Measurements from ENCODE around the gene STON2. TPM values are rescaled to one million over a fixed set of nuclear protein-coding genes. Genes with fewer than 3 reads are reported as not detected.

STON2 gene
- total RNA-seq, 2 experiments from 2014 or later, result 0.58 TPM; not detected in 1

DNA sequence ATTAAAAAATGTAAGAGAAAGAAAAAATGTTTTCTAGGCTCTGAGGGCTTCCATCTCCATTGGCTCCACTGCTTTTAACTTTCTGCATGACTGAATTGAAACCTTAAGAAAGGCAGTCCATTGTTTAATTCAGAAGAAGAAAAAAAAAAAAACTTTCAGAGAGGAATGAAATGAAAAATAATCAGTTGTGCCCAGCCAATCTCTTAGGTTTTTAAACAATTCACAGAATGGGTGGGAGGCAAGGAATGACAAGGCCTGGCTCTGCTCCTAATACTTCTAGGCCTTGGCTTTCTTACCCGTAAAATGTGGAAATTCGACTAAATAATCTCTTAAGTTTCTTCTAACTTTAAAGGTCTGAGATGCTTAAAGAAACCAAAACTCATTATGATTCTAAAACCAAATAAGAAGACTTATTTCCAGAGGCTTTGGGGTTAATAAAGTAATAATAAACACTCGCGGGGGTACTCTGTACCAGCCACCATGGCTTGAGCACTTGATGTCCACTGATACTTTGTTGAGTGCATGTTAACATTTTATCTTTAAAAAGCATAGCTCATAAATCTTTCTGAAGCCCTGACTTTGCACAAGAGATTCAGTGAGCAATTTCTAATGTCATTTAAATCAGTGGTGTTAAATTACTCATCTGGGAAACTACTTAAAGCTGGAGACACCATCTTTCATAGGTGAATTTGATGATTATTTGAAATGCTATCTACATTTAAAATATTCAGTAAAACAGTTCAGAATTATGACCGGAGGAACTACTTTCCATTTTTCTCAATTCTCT is 49.6 kb downstream of the STON2 start:
- Mint-ChIP-seq H3K9me3 (peaks cover 6% of the 10 kb centered on the region), H3K27ac (no peak overlapping the region), H3K27me3 (peaks cover 2% of the 10 kb centered on the region), H3K36me3 (ENCODE audit: low read depth) (no peaks in the 10 kb centered on the region), H3K4me1 (ENCODE audit: low read depth) (no peaks in the 10 kb centered on the region), H3K4me3 (no peak overlapping the region)
- intact Hi-C loops (cut with micrococcal nuclease), result no loop called here
- ChIA-PET CTCF (no interaction called here), POLR2A (no interaction called here)
- ATAC-seq (no peak), DNase-seq (no peak)
- TF ChIP-seq, protein P1, sequence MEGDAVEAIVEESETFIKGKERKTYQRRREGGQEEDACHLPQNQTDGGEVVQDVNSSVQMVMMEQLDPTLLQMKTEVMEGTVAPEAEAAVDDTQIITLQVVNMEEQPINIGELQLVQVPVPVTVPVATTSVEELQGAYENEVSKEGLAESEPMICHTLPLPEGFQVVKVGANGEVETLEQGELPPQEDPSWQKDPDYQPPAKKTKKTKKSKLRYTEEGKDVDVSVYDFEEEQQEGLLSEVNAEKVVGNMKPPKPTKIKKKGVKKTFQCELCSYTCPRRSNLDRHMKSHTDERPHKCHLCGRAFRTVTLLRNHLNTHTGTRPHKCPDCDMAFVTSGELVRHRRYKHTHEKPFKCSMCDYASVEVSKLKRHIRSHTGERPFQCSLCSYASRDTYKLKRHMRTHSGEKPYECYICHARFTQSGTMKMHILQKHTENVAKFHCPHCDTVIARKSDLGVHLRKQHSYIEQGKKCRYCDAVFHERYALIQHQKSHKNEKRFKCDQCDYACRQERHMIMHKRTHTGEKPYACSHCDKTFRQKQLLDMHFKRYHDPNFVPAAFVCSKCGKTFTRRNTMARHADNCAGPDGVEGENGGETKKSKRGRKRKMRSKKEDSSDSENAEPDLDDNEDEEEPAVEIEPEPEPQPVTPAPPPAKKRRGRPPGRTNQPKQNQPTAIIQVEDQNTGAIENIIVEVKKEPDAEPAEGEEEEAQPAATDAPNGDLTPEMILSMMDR (IDR thresholded peaks at IDR 0.05), result no peak

DNA sequence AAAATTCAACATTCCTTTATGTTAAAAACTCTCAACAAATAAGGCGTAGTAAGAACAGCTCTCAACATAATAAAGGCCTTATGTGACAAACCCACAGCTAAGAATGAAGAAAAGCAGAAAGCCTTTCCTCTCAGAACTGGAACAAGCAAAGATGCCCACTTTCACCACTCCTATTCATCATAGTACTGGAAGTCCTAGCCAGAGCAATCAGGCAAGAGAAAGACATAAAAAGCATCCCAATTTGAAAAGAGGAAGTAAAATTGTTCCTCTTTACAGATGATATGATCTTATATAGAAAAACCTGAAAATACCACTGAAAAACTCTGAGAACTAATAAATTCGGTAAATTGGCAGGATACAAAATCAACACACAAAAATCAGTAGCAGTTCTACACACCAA is 52.1 kb downstream of the STON2 start:
- Mint-ChIP-seq H3K9me3 (no peaks in the 10 kb centered on the region), H3K27ac (no peak overlapping the region), H3K36me3 (ENCODE audit: low read depth) (no peaks in the 10 kb centered on the region), H3K4me1 (ENCODE audit: low read depth) (no peaks in the 10 kb centered on the region), H3K4me3 (no peak overlapping the region), H3K27me3 (peaks cover 2% of the 10 kb centered on the region)
- DNase-seq (no peak), ATAC-seq (no peak)
- CTCF ChIA-PET, result no interaction called here
- TF ChIP-seq, protein P1 (IDR thresholded peaks at IDR 0.05), result no peak
- intact Hi-C loops (cut with micrococcal nuclease), result no loop called here
- POLR2A ChIA-PET, result no interaction called here

DNA sequence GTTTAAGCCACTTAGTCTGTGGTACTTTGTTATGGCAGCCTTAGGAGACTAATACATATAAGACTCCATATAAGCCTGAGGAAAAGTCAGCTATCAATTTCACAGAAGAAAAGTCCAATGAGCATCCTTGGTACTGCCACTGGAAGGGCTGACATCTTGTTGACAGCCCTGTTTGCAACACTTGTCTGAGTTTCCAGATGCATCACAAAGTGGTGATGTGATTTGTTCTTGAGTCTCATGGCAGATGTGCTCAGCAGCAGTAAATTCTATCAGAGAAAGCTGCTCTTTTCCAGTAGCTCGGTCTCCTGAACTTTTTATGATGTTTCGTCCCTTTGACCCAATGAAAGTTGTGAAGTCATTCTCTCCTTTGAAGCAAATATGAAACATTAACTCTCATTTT is 54.3 kb downstream of the STON2 start:
- DNase-seq, result no peak
- ChIA-PET CTCF (interaction anchor here (1.3 kb wide), 1 partner anchor 75 kb away, joined by 3 read pairs; no protein-coding TSS in a partner anchor), POLR2A (no interaction called here)
- no peaks in the 10 kb centered on the region for H3K36me3 Mint-ChIP-seq (ENCODE audit: low read depth)
- no peak overlapping the region for H3K4me3 Mint-ChIP-seq
- H3K27me3 Mint-ChIP-seq, result peaks cover 2% of the 10 kb centered on the region
- TF ChIP-seq, protein P1 (IDR thresholded peaks at IDR 0.05), result no peak
- no peaks in the 10 kb centered on the region for H3K9me3 Mint-ChIP-seq
- intact Hi-C loops (cut with micrococcal nuclease), result no loop called here
- ATAC-seq, result no peak
- H3K27ac Mint-ChIP-seq, result no peak overlapping the region
- no peaks in the 10 kb centered on the region for H3K4me1 Mint-ChIP-seq (ENCODE audit: low read depth)

DNA sequence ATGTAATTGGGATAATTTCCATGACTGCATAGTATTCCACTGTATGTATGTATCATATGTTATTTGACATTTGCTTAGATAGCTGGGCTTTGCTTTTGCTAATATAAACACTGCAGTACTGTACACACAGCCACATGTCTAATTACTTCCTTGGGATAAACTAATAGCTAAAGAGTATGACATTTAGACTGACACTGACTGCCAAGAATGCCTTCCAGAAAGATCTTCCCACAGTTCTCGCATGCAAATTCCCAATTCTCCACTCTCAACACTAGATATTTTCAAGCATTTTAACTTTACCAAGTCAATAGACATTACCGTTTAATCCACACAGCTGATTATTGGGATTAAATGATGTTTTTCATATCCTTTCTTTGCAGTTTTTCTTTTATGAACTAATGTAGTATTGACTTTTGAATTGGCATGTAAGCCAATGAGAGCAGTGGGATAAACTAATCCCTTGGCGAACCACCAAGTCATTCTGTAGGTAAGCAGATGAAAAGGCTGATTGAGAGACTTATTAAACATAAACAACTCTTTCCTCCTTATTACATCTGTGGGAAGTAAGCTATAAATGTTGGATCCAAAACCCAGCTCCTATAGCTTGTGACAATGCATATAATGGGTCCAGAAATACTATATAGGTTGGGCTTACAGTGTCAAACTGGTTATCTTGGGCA is 55.5 kb downstream of the STON2 start:
- H3K9me3 Mint-ChIP-seq, result no peaks in the 10 kb centered on the region
- intact Hi-C loops (cut with micrococcal nuclease), result no loop called here
- CTCF ChIA-PET, result no interaction called here

More for the DNA sequence above, 55.5 kb downstream of the STON2 start:
- Mint-ChIP-seq H3K36me3 (ENCODE audit: low read depth) (no peaks in the 10 kb centered on the region), H3K27ac (no peak overlapping the region), H3K27me3 (peaks cover 2% of the 10 kb centered on the region), H3K4me3 (no peak overlapping the region), H3K4me1 (ENCODE audit: low read depth) (no peaks in the 10 kb centered on the region)
- TF ChIP-seq, protein P1 (IDR thresholded peaks at IDR 0.05), result no peak
- POLR2A ChIA-PET, result no interaction called here
- DNase-seq (no peak), ATAC-seq (no peak)
